Fibroblast of lung (primary cell): ENCODE data around the gene MITF. TPM values are rescaled to one million over a fixed set of nuclear protein-coding genes. Genes with fewer than 3 reads are reported as not detected.
A peak's percentile ranks its signal among the peaks of the same experiment; 100 is the strongest.

Experiments
- DNase-seq, 2 donors: peaks; one replicate each; pipeline versions ENCODE4 v3.0.0 to v3.0.0-alpha.2; 2010; ENCODE audit warnings: low read depth in 2 of 2
- H2AFZ ChIP-seq: 2 replicates; pipeline ENCODE4 v1.5.1; 2012; ENCODE audit warnings: low read length, control low read depth, inconsistent platforms
- H3K27ac ChIP-seq: 2 replicates; pipeline ENCODE4 v1.5.1; 2011; ENCODE audit warnings: low read length, control low read depth; ENCODE audit not compliant: insufficient read depth
- H3K27me3 ChIP-seq: 2 replicates; pipeline ENCODE4 v1.5.1; 2011; ENCODE audit warnings: mild to moderate bottlenecking, low read length; ENCODE audit not compliant: control insufficient read depth, insufficient read depth
- H3K36me3 ChIP-seq: 2 replicates; pipeline ENCODE4 v1.5.1; 2011; ENCODE audit warnings: low read length; ENCODE audit not compliant: control insufficient read depth, insufficient read depth
- H3K4me1 ChIP-seq: 2 replicates; pipeline ENCODE4 v1.5.1; 2011; ENCODE audit warnings: low read length; ENCODE audit not compliant: control insufficient read depth, insufficient read depth; ENCODE audit errors: extremely low read depth
- H3K4me2 ChIP-seq: 2 replicates; pipeline ENCODE4 v1.5.1; 2011; ENCODE audit warnings: low read length, control low read depth; ENCODE audit not compliant: insufficient read depth; ENCODE audit errors: extremely low read depth
- H3K4me3 ChIP-seq, 4 experiments: fragments of 200-600 bp in 1 of 4; sonication (generic) in 1 of 4; replicated peaks in 1 of 4; 2 replicates each; pipeline ENCODE4 v1.5.1; 2011 to 2016; ENCODE audit warnings: low read length in 4 of 4, low read depth in 3 of 4, mild to moderate bottlenecking in 3 of 4, control low read depth in 2 of 4, inconsistent platforms in 1 of 4, mixed read lengths in 1 of 4; ENCODE audit not compliant: insufficient read depth in 1 of 4; ENCODE audit errors: control extremely low read depth in 1 of 4
- H3K79me2 ChIP-seq: 2 replicates; pipeline ENCODE4 v1.5.1; 2012; ENCODE audit warnings: mild to moderate bottlenecking, low read length, inconsistent platforms; ENCODE audit not compliant: control insufficient read depth, insufficient read depth
- H3K9ac ChIP-seq: 2 replicates; pipeline ENCODE4 v1.5.1; 2011; ENCODE audit warnings: mild to moderate bottlenecking, low read length, control low read depth; ENCODE audit not compliant: insufficient read depth
- H3K9me3 ChIP-seq: 2 replicates; pipeline ENCODE4 v1.5.1; 2012; ENCODE audit warnings: low read depth, low read length; ENCODE audit not compliant: control insufficient read depth, insufficient read depth
- H4K20me1 ChIP-seq: 2 replicates; pipeline ENCODE4 v1.5.1; 2011; ENCODE audit warnings: low read length; ENCODE audit not compliant: control insufficient read depth, insufficient read depth; ENCODE audit errors: extremely low read depth
- EZH2 ChIP-seq: IDR thresholded peaks from 2 replicates; pipeline ENCODE4 v1.5.1; 2012; ENCODE audit warnings: low read length, control low read depth, mild to moderate bottlenecking; ENCODE audit errors: missing control alignments
- polyA plus RNA-seq, 2 donors: library from polyadenylated mRNA; depleted of rRNA in 1 of 2; stranded (reverse) in 1 of 2; unstranded in 1 of 2; fragments of >200 nt; gene quantifications; 2 replicates each; pipeline ENCODE4 v1.2.1, GENCODE V29; 2011 to 2012; ENCODE audit warnings: missing spikeins in 1 of 2
- total RNA-seq: library from RNA; depleted of rRNA; stranded (reverse); fragments of >200 nt; gene quantifications from 2 replicates; pipeline ENCODE4 v1.2.1, GENCODE V29; 2014
- TF ChIP-seq, protein P1 (sequence below), 2 donors: IDR thresholded peaks in 1 of 2; conservative IDR thresholded peaks in 1 of 2; 1 replicate in 1 of 2; 2 replicates in 1 of 2; pipeline ENCODE4 v1.5.1; 2011 to 2012; ENCODE audit warnings: low read length in 2 of 2, control low read depth in 1 of 2, inconsistent platforms in 1 of 2, low read depth in 1 of 2, mild to moderate bottlenecking in 1 of 2

MITF gene
- total and polyA plus RNA-seq, 2 donors (not counting 1 experiment from before 2014, with no cell fraction given): 31.6 to 34.3 TPM

DNA sequence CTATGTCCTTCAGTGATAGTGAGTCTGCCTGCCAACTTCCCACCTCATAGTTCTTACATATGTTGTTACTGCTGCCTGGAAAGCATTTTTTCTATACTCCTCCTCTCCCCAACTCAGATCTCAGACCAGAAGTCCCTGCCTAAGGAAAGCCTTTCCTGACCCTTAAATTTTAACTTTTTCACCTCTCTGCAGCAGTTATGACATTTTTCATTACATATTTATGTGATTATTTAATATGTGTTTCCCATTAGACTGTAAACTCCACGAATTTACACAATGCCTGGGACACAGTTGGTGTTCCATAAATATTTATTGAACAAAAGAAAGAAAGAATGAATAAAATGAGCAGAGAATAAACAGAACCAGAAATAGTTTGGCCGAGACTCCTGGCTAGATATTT is 125.5 kb downstream of the MITF start:
- Histone ChIP-seq H3K9ac (no peak overlapping the region), H3K27me3 (no peaks in the 10 kb centered on the region), H3K4me3 (no peak overlapping the region), H3K4me2 (peak overlapping the region; percentile 17), H3K36me3 (no peaks in the 10 kb centered on the region), H3K9me3 (no peaks in the 10 kb centered on the region), H3K4me1 (peaks cover 14% of the 10 kb centered on the region), H3K79me2 (no peaks in the 10 kb centered on the region), H2AFZ (no peak overlapping the region), H3K27ac (peak overlapping the region; percentile 49), H4K20me1 (no peaks in the 10 kb centered on the region)
- TF ChIP-seq EZH2: no peak
- TF ChIP-seq, protein P1, sequence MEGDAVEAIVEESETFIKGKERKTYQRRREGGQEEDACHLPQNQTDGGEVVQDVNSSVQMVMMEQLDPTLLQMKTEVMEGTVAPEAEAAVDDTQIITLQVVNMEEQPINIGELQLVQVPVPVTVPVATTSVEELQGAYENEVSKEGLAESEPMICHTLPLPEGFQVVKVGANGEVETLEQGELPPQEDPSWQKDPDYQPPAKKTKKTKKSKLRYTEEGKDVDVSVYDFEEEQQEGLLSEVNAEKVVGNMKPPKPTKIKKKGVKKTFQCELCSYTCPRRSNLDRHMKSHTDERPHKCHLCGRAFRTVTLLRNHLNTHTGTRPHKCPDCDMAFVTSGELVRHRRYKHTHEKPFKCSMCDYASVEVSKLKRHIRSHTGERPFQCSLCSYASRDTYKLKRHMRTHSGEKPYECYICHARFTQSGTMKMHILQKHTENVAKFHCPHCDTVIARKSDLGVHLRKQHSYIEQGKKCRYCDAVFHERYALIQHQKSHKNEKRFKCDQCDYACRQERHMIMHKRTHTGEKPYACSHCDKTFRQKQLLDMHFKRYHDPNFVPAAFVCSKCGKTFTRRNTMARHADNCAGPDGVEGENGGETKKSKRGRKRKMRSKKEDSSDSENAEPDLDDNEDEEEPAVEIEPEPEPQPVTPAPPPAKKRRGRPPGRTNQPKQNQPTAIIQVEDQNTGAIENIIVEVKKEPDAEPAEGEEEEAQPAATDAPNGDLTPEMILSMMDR (conservative IDR thresholded peaks at IDR 0.05 in 1 of 2, IDR thresholded peaks at IDR 0.05 in 1 of 2; ENCODE audit: low read depth in 1 of 2, low read length in 2 of 2): no peak
- DNase-seq: peak in 1 of 2 donors; percentile 34

DNA sequence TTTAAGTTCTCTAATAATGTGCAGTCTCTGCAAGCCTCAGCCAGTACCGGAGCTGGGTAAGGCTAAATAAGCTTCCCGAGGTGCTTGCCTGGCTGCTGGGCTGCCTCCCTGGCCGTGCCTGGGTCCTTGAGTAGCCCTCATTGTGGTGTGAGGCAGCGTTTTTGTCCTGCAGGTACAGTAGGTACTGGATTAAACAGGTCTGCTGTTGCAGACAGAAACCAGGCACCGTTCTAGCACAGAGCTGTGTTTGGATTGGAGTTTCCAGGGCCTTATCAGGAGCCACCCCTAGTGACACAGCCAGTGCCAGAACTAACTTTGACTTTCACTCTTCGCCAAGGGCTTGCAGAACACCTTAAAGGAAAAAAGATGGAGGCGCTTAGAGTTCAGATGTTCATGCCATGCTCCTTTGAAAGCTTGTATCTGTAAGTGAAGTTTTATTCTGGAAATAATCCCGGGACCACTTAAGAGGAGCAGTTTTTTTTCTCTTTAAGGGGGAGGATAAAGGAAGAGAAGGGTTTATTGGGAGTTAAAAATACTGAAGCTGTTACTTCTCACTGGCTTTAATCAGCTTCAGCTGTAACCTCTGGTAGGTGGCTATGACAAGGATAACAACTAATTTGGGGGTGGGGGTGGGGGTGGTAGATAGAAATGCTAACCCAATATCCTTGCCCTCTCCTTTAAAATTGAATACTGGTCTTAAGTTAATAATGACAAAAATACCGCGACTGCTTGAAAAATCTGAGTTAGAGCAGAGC is 126.8 kb downstream of the MITF start:
- Histone ChIP-seq H2AFZ (peak overlapping the region; percentile 48), H3K4me1 (peaks cover 14% of the 10 kb centered on the region), H3K9me3 (no peaks in the 10 kb centered on the region), H3K4me2 (peak overlapping the region; percentile 86), H3K4me3 (peak overlapping the region; percentile 2 to 32 (median 28)), H3K27me3 (no peaks in the 10 kb centered on the region), H3K36me3 (no peaks in the 10 kb centered on the region), H3K9ac (no peak overlapping the region), H3K79me2 (no peaks in the 10 kb centered on the region), H4K20me1 (no peaks in the 10 kb centered on the region), H3K27ac (peak overlapping the region; percentile 67)
- peak in 1 of 2 donors; percentile 12 for DNase-seq
- TF ChIP-seq, protein P1 (conservative IDR thresholded peaks at IDR 0.05 in 1 of 2, IDR thresholded peaks at IDR 0.05 in 1 of 2; ENCODE audit: low read depth in 1 of 2, low read length in 2 of 2): no peak
- TF ChIP-seq EZH2: no peak

DNA sequence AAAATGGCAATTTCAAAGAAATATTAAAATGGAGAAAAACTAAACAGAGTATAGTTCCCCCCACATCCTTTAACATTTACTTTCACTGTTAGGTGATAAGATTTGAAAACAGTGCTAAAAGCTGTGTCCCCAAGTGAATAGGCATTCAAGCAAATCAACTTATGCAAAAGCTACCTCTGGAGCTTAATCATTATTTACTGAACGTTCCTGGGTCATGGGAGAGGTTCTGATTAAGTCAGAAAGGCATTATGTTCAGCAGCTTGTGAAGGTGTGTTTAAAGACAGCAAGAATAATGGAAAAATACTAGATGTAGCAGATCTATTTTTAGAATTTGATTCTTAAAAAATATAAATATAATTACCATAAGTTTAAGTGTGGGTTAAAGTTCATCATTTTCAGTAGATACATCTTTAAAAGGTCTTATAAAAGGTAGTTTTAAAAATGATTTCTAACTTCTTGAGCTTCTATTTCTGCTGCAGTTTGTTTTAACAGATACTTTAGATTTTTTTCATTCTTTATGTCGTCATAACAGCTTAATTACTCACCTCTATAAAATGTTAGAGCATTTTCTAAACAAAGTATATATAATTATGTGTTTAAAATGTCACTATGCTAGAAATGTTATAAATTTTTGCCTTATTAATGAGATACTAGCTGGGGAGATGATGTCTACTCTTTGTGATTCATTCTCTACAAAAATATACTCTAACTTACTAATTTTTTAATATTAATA is 127.9 kb downstream of the MITF start:
- Histone ChIP-seq H3K9ac (peak overlapping the region; percentile 39), H3K36me3 (no peaks in the 10 kb centered on the region), H2AFZ (no peak overlapping the region), H3K27ac (peak overlapping the region; percentile 67), H3K4me2 (peak overlapping the region; percentile 86), H3K4me3 (peak overlapping the region in 1 of 4 experiments; percentile 32), H3K4me1 (peaks cover 14% of the 10 kb centered on the region), H3K79me2 (no peaks in the 10 kb centered on the region), H4K20me1 (no peaks in the 10 kb centered on the region), H3K9me3 (no peaks in the 10 kb centered on the region), H3K27me3 (no peaks in the 10 kb centered on the region)
- no peak for TF ChIP-seq EZH2
- TF ChIP-seq, protein P1 (conservative IDR thresholded peaks at IDR 0.05 in 1 of 2, IDR thresholded peaks at IDR 0.05 in 1 of 2; ENCODE audit: low read depth in 1 of 2, low read length in 2 of 2): no peak
- peak in 1 of 2 donors; percentile 60 for DNase-seq
